ENCODE measurements around the gene IP6K1.
"Not testable (repeated sequence)": the region's sequence is repeated elsewhere in the genome, so short reads cannot be mapped to it uniquely, and the experiment has no call there.

Gene IP6K1

GRCh38 chr3:49763981-49764380 lies 22.4 kb downstream of the IP6K1 start:
- no peak for DNase-seq (ENCODE audit: low read depth)

GRCh38 chr3:49761661-49762060 lies 24.7 kb downstream of the IP6K1 start:
- no peak for DNase-seq (ENCODE audit: low read depth)

GRCh38 chr3:49759226-49759625 lies 27.1 kb downstream of the IP6K1 start:
- DNase-seq (ENCODE audit: low read depth): no peak

GRCh38 chr3:49757197-49757596 lies 29.1 kb downstream of the IP6K1 start:
- DNase-seq (ENCODE audit: low read depth): no peak

GRCh38 chr3:49756036-49756435 lies 30.3 kb downstream of the IP6K1 start:
- DNase-seq (ENCODE audit: low read depth): no peak

DNA sequence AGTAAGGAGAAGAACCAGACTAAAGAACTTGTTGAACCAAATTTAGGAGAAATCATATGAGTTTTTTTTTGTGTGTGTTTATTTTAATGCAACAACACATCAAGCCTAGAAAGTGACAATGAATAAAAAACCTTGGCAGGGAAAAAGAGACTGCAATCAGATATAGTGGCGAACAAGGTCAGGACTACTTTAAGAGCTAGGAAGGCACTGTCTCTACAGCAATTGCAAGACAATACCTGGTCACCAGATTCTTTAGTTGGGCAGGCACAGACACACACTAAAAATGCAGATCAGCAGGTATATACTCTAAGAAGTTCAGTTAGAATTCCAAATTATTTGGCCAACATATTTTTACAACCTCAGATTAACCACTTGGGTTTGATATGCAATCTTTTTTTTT lies 31.8 kb downstream of the IP6K1 start:
- DNase-seq (ENCODE audit: low read depth): no peak

GRCh38 chr3:49751501-49751900 lies 34.8 kb downstream of the IP6K1 start:
- no peak for DNase-seq (ENCODE audit: low read depth)

DNA sequence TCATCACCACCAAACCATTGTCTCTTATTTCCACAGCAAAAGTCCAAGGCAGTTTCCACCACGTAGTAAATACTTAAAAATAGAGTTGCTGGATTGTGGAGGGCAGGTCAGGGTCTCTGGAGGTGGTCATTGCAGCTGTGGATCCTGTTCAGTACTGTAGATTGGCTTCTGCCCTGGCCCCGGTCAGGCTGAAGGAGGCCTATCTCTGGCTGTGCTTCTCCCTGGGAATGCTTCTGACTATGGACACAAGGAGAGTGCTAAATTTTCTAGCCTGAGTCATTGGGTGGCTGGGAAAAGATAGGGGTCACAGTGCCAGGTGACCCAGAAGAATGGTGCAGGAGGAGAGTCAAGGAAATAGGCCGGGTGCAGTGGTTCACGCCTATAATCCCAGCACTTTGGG lies 36.3 kb downstream of the IP6K1 start:
- no peak for DNase-seq (ENCODE audit: low read depth)

- not testable (repeated sequence) for DNase-seq (ENCODE audit: low read depth)
Measured at GRCh38 chr3:49748874-49749273, 37.5 kb downstream of the IP6K1 start.

GRCh38 chr3:49747792-49748480 lies 38.4 kb downstream of the IP6K1 start:
- DNase-seq (ENCODE audit: low read depth): no peak

DNA sequence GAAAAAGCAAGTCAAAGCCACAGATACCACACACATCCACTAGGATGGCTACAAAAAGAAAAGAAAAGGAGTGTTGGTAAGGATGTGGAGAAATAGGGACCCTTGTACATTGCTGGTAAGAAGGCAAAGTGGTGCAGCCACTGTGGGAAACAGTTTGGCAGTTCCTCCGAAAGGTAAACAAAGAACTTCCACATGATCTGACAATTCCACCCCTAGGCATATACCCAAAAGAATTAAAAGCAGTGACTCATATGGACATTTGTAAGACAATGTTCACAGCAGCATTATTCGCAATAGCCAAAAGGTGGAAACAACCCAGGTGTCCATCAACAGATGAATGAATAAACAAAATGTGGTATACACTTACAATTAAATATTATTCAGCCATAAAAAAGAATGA lies 40.4 kb downstream of the IP6K1 start:
- no peak for DNase-seq (ENCODE audit: low read depth)

DNA sequence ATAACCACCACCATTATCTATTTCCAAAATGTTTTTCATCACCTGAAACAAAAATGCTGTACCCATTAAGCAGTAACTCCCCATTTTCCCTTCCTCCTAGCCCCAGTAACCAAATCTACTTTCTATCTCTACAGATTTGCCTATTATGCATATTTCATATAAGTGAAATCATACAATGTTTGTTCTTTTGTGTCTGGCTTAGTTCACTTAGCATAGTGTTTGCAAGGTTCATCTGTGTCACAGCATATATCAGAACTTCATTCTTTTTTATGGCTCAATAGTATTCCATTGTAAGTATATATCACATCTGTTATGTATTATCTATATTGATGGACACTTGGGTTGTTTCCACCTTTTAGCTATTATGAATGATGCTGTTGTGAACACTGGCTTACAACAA lies 45.9 kb downstream of the IP6K1 start:
- DNase-seq (ENCODE audit: low read depth): no peak

GRCh38 chr3:49738067-49738713 lies 48.2 kb downstream of the IP6K1 start:
- no peak for DNase-seq (ENCODE audit: low read depth)

- no peak for DNase-seq (ENCODE audit: low read depth)
Measured at GRCh38 chr3:49734752-49735151, 51.6 kb downstream of the IP6K1 start.

- DNase-seq (ENCODE audit: low read depth): no peak
Measured at GRCh38 chr3:49733551-49733950, 52.8 kb downstream of the IP6K1 start.

GRCh38 chr3:49732597-49732996 lies 53.7 kb downstream of the IP6K1 start:
- no peak for DNase-seq (ENCODE audit: low read depth)

GRCh38 chr3:49729966-49730609 lies 56.3 kb downstream of the IP6K1 start:
- DNase-seq (ENCODE audit: low read depth): no peak

DNA sequence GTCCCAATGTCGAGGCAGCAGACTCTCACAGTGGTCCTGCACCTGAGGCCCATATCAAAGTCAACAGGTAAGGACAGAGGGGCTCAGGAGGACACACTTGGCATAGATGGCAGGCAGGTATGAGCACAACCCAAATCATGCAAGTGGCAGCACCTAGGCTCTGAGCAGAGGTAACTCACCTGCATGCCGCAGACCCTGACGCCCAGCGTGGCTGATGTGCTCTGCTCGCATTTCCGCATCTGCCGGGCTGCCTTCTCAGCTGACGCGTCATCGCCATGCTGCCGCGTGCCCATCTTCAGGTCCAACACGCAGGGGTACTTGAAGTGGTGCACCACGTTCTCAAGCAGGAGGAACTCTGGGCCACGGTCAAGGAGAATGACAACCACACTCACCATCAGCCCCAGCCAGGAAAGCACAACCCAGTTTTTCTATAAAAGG lies 58.4 kb downstream of the IP6K1 start:
- no peak for DNase-seq (ENCODE audit: low read depth)

DNA sequence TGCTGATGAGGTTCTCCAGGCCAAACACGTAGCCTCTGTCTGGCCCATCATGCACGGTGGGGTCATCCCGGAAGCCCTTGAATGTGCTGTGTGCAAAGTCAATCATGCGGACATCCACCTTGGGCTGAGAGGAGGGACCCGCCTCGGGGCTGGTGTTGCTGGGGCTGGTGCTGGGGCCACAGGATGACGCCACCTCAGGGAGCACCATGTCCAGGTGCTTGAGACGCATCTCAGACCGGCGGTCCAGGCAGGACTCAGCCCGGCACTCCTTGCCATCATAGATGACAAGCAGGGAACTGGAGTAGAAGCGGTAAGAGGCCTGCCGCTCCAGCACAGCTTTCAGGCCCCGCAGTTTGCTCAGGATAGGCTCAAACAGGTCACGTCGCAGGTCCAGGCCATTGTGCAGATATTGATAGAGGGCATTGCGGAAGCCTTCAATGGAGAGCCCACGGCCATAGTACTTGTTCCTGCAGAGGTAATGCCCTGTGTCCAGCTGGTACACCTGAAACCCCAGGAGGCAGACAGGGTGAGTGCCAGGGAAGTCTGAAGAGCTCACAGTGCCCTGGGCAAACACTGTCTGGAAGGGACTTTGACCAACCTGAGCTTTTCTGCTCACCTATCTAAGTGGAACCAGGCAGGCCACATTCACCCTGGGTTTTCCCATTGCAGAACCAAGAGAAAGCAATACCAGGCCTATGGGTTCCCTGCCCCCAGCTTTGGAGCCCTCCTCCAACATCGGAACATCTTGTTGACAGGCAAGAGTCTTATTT lies 59.0 kb downstream of the IP6K1 start:
- no peak for DNase-seq (ENCODE audit: low read depth)

GRCh38 chr3:49725906-49726681 lies 60.2 kb downstream of the IP6K1 start:
- DNase-seq (ENCODE audit: low read depth): no peak

- DNase-seq (ENCODE audit: low read depth): no peak
Measured at GRCh38 chr3:49724586-49724985, 61.8 kb downstream of the IP6K1 start.
